Stimulated activated CD4-positive, alpha-beta T cell treated with anti-CD3 and anti-CD28 coated beads, Interleukin-1b, Interleukin-23, amount 100 ng/mL, for 24 hours (primary cell): ENCODE data around the gene FNDC1.

Experiments used
- DNase-seq, 4 experiments: peaks; one replicate each; pipeline ENCODE4 v3.0.0-alpha.2; 2020; ENCODE audit warnings: low read depth in 4 of 4, low spot score in 1 of 4

Gene FNDC1

DNA sequence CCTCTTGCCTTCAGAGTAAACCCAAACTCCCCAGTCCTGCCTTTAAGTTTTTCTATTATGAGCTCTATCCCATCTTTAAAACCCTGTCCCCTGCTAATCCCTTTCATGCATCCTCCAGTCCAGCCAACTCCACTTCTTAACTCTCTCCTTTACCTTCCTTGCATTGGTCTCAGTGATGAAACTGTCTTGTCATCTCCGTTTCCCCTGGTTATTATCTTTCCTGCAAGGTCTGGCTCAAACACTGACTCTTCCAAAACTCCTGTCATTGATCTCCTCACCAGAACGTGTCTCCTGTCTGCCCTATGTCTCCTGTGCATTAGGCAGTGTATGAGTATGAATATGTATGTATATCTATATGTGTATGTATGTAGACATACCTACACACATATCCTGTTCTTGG, 11.8 kb upstream of the FNDC1 start:
- DNase-seq: no peak

DNA sequence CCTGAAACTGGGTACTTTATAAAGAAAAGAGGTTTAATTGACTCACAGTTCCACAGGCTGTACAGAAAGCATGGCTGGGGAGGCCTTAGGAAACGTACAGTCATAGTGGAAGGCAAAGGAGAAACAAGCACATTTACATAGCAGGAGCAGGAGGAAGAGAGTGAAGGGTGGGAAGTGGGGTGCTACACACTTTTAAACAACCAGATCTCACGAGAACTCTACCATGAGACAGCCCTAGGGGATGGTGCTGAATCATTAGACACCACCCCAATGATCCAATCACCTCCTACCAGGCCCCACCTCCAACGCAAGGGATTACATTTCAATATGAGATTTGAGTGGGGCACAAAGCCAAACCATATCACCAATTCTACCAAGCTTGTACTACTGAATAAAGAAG, 7.4 kb upstream of the FNDC1 start:
- DNase-seq: no peak

DNA sequence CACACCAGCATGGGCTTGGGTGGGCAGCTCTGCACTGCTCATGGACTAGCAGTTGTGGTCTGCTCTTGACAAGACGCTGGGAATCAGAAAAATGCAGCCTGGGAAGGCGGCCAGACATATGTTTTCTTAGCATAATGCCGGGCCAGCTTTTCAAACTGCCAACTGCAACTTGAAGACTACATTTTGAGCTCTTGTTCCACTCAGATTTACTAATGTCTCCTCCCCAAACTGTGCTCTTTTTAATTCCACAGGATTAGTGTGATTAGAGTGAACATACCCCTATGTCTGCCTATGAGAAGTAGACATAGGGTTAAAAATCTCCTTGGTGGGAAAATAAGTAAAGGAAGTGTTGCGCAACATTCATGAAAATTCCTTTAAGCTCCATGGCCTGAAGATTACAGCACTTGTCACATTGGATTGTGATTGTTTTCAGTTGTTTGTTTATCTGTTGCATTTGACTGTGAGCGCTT, 5.3 kb upstream of the FNDC1 start:
- no peak for DNase-seq

DNA sequence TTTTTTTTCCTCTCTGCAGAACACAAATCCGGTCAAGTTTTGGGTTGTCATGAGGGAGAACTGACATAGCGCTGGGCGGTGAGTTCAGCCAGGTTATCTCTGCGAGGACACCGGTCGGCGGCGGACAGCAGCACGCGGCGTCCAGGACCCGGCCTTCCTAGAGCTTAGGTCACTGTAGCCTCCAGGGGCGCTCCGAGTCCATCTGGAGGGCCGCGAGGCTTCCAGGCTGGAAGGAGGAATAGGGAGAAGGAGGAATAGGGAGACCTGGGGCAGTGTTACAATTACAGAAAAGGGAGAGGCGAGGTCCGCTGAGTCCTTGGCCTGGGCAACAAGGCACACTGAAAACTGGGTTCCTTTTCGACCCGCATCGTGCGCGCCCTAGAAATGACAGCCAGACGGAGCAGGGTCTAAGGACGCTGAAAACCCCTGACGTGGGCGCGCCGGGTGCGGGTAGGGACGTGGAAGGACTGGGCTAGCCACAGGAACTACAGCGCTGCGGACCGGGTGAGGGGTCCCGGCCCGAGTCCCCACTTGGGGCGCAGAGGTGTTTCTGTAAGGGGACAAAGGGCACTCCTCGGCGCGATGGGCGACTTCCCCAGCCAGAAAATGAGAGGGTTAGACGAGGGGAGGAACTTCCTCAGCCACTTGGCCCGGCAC, 536 bp upstream of the FNDC1 start:
- no peak for DNase-seq

DNA sequence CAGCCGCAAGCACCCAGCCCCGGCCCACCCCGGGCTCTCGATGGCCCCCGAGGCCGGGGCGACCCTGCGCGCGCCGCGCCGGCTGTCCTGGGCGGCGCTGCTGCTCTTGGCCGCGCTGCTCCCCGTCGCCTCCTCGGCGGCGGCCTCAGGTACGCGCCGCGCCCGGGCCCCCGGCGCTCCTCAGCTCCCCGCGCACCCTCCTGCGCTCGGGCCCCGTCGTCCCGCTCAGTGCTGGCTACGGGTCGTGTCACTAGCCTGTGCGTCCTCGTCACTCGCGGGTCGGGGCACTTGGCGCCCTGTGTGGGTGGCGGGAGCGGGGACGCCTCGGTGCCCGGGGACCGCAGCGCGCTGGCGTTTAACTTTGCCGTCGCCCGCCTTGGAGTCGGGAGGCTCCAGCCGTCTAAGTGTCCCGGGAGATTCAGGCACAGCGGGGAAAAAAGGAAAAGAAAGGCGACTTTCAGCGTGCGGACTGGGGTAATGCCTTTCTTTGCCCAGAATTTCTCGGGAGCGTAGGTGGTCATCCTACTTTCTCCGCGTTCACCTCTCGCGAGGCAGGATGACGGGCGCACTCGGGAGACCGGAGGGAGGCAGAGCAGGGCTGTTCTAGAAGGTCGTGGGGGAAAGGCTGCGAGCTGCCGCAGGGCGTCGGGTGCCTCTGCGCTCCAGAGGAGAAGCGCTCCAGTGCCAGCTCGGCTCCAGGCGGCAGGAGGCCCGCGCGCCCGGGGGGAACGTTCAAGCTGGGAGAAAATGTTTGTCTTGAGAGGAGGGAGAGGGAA, 545 bp downstream of the FNDC1 start:
- no peak for DNase-seq

DNA sequence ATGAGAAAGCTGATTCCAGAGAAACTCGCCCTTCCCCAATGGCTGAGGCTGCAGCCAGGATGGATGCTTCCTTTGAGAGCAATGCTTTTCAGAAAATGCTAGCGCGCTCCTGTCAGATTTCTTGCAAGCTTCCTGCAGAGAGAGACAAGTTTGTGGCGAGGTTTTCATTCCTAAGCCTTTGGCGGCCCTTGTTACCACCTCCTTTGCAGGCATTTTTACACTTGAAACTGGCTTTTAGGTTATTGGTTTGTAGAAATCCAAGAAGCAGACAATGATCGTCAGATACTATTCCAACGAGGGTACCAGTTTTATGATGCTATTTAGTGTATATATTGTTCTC, 1.1 kb downstream of the FNDC1 start:
- no peak for DNase-seq

DNA sequence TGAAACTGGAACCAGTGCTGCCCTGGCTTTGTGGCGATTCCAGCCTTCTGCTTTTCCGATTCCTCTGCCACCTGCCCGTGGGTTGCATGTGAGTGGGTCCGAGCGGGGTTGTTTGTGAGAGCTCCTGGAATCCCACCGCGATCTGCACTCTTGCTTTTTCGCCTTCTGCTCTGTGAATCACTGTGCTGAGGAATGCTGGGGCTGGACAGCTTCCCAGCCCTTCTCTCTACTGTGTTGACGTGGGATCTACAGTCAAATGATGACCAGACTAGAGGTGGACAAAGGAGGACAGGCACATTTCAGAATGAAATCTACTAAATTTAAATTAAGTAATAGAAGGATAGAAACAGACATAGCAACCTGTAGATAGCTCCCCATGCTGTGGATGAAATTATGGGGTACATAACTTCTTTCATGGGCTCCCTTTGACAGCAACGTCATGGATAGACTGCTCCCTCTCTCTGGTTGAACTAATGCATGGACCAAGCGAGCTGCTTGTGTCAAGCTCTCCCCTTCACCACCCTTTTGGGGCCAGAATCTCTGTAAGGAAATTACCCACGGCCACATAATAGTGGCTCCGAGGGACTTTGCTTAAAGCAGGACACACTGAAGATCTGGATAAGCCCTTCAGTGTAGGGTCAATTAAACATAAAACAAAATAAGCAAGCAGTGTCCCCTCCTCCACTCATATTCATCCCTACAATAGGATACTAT, 2.0 kb downstream of the FNDC1 start:
- no peak for DNase-seq

DNA sequence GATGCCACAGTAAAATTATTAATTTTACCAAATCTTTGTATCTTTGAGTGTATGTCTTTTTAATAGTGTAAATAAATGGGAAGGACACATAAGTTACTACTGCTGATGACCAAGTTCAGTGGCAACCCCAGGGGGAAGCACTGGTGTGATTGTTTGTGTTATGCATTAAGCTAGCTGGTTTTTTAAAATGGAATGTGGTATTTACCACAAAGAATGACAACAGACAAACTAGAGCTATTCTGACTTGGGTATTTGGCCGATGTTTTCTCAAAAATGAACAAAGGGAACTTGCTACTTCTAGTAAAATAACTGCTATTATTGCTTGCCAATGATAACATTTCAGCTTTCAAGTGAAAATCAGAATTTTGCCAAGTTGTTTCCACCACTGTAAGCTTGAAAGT, 2.9 kb downstream of the FNDC1 start:
- DNase-seq: no peak

DNA sequence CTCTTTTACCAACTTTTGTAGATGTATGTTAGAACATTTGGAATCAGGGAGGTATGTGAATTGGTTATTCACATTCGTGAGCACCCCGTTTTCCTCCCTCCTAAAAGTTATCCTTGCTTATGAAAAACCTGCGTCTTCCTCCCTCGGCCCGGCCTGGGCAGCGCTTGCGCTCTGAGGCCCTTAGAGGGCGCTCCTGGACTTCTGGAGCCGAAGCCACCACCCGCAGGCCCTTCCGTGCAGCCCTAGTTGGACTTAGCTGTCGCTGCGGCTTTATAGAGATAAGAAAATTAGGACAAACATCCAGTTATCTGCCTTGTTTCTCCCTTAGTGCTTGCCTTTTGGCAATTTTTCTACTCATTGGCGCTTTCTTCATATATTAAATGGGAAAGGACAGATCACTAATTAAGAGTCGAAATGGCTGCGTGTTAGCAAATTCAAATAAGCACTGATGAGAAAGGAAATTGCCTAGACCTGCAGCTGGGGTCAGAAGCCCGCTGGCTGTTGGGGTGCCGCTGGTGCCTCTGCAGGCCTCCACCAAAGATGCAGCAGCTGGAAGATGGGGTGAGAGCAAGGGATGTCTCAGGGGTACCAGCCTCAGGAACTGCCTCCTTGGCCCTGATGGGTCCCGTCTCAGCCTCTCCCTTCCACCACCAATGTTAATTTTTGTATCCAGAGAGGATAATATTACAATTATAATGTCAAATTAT, 5.2 kb downstream of the FNDC1 start:
- DNase-seq: peak in 3 of 4 experiments; percentile 53 to 59 (median 56)

DNA sequence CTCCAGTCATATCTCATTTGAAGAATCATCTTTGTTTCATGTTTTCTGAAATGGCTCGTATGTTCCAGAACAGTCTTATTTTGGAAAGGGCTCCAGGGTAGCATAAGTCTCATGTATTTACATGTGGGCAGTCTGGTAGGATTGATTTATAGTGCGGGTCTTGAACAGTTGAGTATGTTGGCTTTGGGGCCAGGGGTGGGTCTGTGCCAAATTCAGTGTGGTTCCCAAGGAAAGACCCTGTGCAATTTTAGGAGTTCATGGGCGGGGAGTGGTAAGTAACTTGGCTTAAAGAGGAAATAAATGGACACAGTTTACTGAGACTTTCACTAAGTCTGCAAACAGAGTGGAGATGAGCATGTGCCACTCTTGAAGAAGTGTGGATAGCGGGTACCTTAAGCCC, 7.7 kb downstream of the FNDC1 start:
- DNase-seq: no peak

DNA sequence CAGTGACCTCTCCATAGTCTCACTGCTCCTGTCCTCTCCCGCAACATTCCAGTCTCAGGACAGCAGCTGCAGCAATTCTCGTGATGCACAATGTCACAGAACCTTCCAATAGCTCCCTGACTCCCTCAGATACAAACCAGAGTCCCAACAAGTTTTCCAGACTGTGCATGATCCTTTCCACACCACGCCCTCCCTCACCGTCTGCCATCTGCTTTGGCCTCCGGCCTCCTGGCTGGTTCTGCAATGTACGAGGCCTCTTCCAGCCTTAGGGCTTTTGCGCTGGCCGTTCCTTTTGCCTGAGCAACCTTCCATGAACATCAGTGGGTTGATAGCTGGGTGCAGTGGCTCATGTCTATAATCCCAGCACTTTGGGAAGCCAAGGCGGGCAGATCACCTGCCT, 9.6 kb downstream of the FNDC1 start:
- no peak for DNase-seq

DNA sequence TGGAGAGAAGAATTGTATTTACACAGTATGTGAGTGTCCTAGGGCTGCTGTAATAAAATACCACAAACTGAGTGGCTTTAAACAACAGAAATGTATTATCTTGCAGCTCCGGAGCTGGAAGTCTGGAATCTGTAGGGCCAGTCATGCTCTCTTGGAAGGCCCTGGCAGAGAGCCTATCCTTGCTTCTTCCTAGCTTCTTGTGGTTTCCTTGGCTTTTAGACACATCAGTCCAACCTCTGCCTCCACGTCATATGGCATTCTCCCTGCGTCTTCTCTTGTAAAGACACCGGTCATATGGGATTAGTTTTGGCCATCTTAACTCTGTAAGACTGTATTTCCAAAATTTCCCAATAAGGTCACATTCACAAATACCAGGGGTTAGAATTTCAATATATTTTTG, 10.8 kb downstream of the FNDC1 start:
- no peak for DNase-seq

DNA sequence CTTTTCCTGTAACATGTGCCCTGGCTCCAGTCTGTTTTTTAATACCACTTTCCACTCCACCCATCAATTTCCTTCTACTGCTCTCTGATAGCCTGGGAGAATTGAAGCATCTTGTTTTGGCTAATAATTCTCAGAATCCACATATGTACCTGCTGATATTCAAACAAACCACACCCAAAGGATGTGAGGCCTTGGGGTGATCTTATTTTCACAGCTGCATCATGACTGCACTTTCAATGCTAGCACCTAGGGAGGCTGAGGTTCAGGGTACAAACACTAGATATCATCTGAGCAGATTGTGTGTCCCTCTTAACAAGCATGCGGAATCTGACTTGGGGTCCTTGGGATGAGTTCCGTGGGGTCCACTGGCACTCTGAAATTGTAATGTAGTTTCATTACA, 12.7 kb downstream of the FNDC1 start:
- no peak for DNase-seq

DNA sequence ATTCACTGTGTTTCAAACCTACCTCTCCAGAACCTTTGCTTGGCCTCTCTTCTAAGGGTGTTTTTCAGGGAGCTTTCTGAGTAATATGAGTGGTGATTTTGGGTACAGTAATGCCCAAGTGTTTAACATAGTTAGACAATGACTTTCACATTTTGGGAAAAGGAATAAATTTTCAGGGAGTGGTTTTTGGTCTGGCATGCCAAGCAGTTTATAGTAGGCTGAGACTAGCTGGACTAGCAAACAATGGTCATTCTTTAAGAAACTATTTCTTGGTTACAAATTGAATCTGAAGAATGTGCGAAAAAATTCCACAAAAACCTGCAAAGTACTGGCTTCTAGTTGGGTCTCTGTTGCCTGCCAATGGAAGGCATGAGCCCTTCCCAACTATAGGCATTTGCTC, 15.4 kb downstream of the FNDC1 start:
- no peak for DNase-seq

DNA sequence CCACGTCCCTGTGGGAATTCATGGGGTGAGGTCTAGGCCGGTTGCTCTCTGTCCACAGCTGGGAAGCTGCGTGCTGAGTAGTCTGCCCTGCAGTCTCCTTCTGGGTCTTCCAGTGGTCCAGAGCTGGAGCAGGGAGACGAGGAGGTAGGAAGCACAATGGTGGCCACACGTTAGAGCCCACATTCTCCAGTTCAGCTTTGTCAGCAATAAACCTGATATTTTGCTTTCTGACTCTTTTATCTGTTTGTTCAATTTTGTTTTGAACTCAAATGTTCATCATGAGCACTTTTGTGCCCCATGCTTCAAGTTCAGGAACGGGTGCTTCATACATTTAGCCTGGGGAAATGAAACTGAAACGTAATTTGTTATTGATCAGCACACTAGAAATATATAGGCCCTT, 21.3 kb downstream of the FNDC1 start:
- no peak for DNase-seq

DNA sequence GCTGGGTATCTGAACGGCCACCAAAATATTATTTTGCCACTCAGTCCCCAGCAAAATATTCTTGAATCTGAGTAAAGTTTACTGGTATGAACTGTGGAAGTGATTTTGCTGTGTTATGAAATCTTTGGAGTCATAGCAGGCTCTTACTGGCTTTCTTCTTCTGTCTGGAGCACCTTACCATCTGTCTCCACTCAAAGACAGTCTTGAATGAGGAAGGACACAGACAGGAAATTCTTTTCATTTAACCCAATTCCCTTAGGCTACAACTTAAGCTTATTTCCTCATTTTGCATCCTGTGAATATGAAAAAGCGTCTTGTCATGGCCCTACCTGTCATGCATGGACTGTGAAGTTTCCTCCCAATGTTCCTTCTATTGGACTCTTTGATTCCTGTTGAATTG, 24.7 kb downstream of the FNDC1 start:
- DNase-seq: no peak

DNA sequence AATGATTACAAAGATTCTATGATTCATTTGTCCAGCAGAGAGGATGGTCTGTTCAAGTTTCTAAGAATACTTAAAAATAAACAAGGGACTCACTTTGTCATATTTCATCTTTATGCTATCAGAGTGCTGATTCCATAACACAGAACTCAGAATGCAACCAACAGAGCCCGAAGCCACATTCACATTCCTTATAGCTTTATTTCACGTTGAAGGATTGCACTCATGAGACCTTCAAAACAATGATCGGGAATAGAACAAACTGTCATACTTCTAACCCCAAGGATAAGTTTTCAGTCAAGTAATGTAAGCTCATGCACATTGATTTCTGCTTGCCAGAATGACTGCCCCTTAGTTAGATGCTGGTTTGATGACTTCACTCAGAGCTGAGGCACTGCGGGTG, 25.2 kb downstream of the FNDC1 start:
- DNase-seq: no peak

DNA sequence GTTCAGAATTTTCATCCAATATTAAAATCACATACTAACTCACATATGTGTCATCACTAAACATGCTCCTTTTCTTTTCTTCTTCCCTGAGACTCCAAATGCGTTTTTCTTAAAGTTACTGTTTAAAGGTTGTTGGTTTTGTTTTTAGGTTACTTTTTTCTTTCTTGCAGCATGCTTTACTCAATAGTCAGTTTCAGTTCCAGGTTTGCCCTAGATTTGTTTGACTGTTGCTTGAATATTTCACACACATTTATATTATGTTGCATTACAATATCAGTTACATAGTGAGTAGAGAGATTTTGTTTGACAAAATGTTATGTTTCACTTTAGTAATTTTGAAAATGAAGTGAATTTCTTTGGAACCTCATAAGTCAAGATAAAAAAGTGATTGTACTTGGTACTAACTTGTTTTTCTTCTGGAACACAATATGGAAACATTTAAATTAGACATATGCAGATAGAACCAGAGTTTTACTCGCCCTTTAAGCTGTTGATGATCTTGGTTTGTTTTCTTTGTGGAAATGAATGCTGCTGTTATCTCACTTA, 27.3 kb downstream of the FNDC1 start:
- DNase-seq: no peak

DNA sequence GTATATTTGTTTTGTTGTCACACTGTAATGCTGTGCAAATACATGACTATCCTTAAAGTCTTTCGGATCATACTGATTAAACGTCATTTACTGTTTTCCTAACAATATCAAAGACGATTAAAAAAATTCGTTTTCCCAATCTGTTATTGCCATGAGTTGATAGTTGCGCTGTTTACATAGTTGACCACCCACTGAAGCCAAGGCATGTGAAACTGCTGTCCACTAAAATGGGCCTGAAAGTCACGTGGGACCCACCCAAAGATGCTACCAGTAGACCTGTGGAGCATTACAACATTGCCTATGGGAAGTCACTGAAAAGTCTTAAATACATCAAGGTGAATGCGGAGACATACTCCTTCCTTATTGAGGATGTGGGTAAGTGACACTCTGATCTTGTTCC, 28.1 kb downstream of the FNDC1 start:
- DNase-seq: no peak

DNA sequence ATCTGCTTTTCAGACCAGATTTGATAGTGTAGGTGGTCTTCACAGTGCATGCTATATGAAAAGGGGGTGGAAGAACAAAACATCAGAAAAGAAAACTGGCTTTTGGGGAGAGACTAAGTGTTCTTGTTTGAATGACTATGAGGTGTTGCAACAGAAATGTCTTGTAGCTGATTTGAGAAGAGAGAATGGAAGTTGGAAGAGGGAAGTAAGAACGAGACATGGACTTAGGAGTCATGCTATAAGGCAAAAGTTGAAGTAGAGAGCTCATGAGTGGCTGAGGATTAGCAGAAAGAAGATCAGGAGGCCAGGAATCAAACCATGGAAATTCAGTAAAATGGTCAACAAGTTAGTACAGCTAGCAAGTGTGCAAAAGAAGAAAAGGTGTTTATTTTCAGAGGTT, 32.1 kb downstream of the FNDC1 start:
- no peak for DNase-seq

DNA sequence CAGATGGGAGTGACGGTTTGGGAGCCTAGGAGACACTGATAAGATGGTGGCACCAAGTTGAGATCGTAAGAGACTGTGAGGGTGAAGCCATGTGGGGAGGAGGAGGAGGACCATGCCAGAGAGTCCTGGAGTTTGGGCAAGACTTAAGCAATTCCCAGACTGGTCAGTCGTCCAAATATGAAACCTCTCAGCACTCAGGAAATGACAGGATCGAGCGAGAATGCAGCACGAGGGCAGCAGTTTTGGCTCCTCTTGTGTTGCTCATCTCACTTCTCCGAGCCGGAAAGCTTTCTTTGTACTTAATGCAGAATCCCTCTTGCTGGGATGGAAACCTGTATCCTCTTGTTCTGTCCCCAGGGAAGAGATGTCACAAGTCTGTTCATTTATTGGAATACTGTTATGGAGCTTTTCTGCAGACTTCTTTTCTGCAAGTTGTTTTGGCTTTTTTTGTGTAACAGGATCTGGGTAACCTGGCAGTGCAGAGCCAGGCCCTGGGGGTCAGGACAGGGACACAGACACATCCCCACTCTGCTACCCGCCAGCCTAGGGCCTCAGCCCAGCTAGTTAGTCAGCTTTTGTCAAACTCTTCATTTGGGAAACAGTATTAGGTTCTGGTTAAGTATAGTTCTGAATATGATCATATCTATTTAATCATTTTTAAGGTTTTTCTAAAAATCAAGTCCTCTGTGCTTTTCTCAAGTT, 34.3 kb downstream of the FNDC1 start:
- no peak for DNase-seq
